Psoas muscle (tissue), 8 donors: ENCODE data around the gene EEPD1. TPM values are rescaled to one million over a fixed set of nuclear protein-coding genes. Genes with fewer than 3 reads are reported as not detected.
A peak's percentile ranks its signal among the peaks of the same experiment; 100 is the strongest.

Experiments
- ATAC-seq, 4 donors: fragments of 200-7000 bp; cut with Tn5 transposase; one replicate each; pipeline ENCODE4 v1.9.1; 2020; ENCODE audit warnings: moderate library complexity in 3 of 4, mild to moderate bottlenecking in 2 of 4
- DNase-seq, 2 donors: peaks; one replicate each; pipeline ENCODE4 v3.0.0-alpha.2; 2020
- H3K27ac ChIP-seq: fragments of 200-600 bp; one replicate; pipeline ENCODE4 v1.8.0; 2022
- H3K27me3 ChIP-seq, 3 donors: fragments of 200-600 bp in 1 of 3; one replicate each; pipeline versions ENCODE4 v1.6.1 to v1.8.0; 2013 to 2022; ENCODE audit warnings: low read length in 2 of 3, mild to moderate bottlenecking in 2 of 3, moderate library complexity in 1 of 3; ENCODE audit not compliant: insufficient read depth in 3 of 3
- H3K36me3 ChIP-seq, 2 donors: fragments of 200-600 bp in 1 of 2; one replicate each; pipeline versions ENCODE4 v1.6.1 to v1.8.0; 2013 to 2022; ENCODE audit warnings: low read depth in 1 of 2, mild to moderate bottlenecking in 1 of 2, moderate library complexity in 1 of 2; ENCODE audit not compliant: insufficient read depth in 1 of 2
- H3K4me1 ChIP-seq: fragments of 200-600 bp; one replicate; pipeline ENCODE4 v1.8.0; 2022
- H3K4me3 ChIP-seq: fragments of 200-600 bp; one replicate; pipeline ENCODE4 v1.8.0; 2022; ENCODE audit warnings: mild to moderate bottlenecking
- H3K9me3 ChIP-seq: fragments of 200-600 bp; one replicate; pipeline ENCODE4 v1.8.0; 2022
- CTCF ChIP-seq: fragments of 200-600 bp; IDR thresholded peaks from one replicate; pipeline ENCODE4 v1.8.0; 2022; ENCODE audit warnings: antibody characterized with exemption
- WGBS, 3 donors: extraction: QIAGEN DNeasy Blood & Tissue Kit; methylation state at CpG; one replicate each; pipeline versions ENCODE4 v1.1.6 to v1.1.7; 2013; 5-methylcytosine and 5-hydroxymethylcytosine counted together
- intact Hi-C, 2 donors: fragments of 100-400 bp; cut with DNase I; formaldehyde crosslinking; loops; one replicate each; pipeline versions ENCODE4 v1.11.0 to v1.14.2; 2022
- polyA plus RNA-seq, 3 donors: library from polyadenylated mRNA; stranded (reverse); fragments of 200-250 nt; gene quantifications; one replicate each; pipeline ENCODE4 v1.2.3, GENCODE V29; 2013
- total RNA-seq, 4 donors: library from RNA; stranded (reverse); fragmentation: NEBNext Ultra II Directional in 2 of 4; extraction: Animal tissue kit (Norgen Biotek cat#: 25700) in 2 of 4; gene quantifications; one replicate each; pipeline versions ENCODE4 v1.2.1 to v1.2.4, GENCODE V29; 2021 to 2023
- donor health status: healthy with polysubstance abuse.
- donor health status: DM: no; HTN: no; CAD: no; lungs with moderate emphysema.
- donor health status: Bipolar disorder and iron deficiency.
- donor health status: healthy.
- donor health status: DM: yes; HTN: yes; CAD: no.
- donor health status: DM: no; HTN: no; CAD: no.
- donor health status: DM: no; HTN: no; CAD: no.
- donor health status: DM: yes; HTN: yes; CAD: no.

The EEPD1 gene
- total and polyA plus RNA-seq, 7 donors: 7.3 to 61.2 (median 45.5) TPM

- WGBS, 3 donors: 56 to 79% (median 70%) methylated on average over 8 of the region's 8 CpGs
- H3K27ac ChIP-seq: peak overlapping the region; percentile 95
- no peaks in the 10 kb centered on the region for H3K9me3 ChIP-seq
- DNase-seq (no peak), ATAC-seq (peak in 1 of 4 donors; percentile 29)
- peaks cover 46% of the 10 kb centered on the region for H3K4me1 ChIP-seq
- H3K4me3 ChIP-seq: peak overlapping the region; percentile 39
- H3K27me3 ChIP-seq: no peaks in the 10 kb centered on the region
- H3K36me3 ChIP-seq: no peaks in the 10 kb centered on the region
- intact Hi-C loops: no loop called here
- no peak for TF ChIP-seq CTCF
Observed at GRCh38 chr7:36132012-36132411, 21.0 kb upstream of the EEPD1 start.

- no peak overlapping the region for H3K27ac ChIP-seq
- no peak for ATAC-seq
- H3K27me3 ChIP-seq: no peaks in the 10 kb centered on the region
- TF ChIP-seq CTCF: no peak
- no peaks in the 10 kb centered on the region for H3K9me3 ChIP-seq
- intact Hi-C loops: no loop called here
- peaks cover 16% of the 10 kb centered on the region for H3K4me1 ChIP-seq
- no peaks in the 10 kb centered on the region for H3K36me3 ChIP-seq
- H3K4me3 ChIP-seq: no peak overlapping the region
- WGBS, 3 donors: 96 to 99% (median 98%) methylated on average over 4 of the region's 4 CpGs
- DNase-seq: no peak
Observed at GRCh38 chr7:36135700-36136099, 17.4 kb upstream of the EEPD1 start.

GRCh38 chr7:36137258-36137657 lies 15.8 kb upstream of the EEPD1 start:
- no peak for ATAC-seq
- Histone ChIP-seq H3K9me3 (no peaks in the 10 kb centered on the region), H3K27me3 (no peaks in the 10 kb centered on the region), H3K36me3 (no peaks in the 10 kb centered on the region), H3K27ac (no peak overlapping the region), H3K4me3 (no peak overlapping the region), H3K4me1 (peaks cover 2% of the 10 kb centered on the region)
- no peak for TF ChIP-seq CTCF
- DNase-seq: no peak
- intact Hi-C loops: no loop called here

DNA sequence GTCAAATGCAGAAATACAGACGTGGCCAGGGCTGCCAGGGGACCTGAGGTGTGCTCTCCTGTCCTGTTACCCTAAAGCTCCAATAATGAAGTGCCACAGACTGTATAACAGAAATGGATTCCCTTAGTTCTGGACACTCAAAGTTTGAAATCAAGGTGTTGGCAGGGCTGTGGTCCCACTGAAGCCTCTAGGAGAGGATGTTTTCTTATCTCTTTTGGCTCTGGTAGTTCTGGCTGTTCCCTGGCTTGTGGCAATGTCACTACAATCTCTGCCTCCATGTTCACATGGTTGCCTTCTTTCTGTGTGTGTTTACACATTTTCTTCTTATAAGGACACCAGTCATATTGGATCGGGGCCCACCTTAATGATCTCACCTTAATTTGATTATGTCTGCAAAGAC lies 15.3 kb upstream of the EEPD1 start:
- no peaks in the 10 kb centered on the region for H3K9me3 ChIP-seq
- no peaks in the 10 kb centered on the region for H3K36me3 ChIP-seq
- H3K4me3 ChIP-seq: no peak overlapping the region
- H3K4me1 ChIP-seq: no peaks in the 10 kb centered on the region
- 47 to 94% (median 86%) methylated on average over 2 of the region's 2 CpGs for WGBS, 3 donors
- H3K27me3 ChIP-seq: no peaks in the 10 kb centered on the region
- TF ChIP-seq CTCF: no peak
- intact Hi-C loops: no loop called here
- no peak for DNase-seq
- no peak overlapping the region for H3K27ac ChIP-seq
- ATAC-seq: no peak

DNA sequence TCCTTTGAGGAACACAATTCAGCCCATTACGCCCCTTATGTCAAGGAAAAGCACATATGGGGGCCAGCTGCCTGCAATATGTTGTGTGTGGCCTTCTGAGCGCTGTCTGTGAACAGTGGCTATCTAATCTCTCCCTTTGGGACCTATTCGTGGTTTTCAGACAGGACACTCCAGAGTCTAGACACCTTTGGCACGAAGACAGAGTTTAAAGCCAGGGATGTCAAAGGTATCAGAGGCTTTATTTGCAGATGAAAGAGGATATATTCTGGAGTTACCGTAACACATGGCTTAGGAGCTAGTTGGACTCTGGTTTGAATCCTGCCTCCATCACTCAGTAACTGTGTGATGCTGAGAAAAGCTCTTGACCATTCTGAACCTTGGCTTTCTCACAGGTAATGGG lies 14.8 kb upstream of the EEPD1 start:
- TF ChIP-seq CTCF: no peak
- no peak overlapping the region for H3K27ac ChIP-seq

More for the DNA sequence above, 14.8 kb upstream of the EEPD1 start:
- no peak for ATAC-seq
- Histone ChIP-seq H3K4me3 (no peak overlapping the region), H3K4me1 (no peaks in the 10 kb centered on the region), H3K9me3 (no peaks in the 10 kb centered on the region), H3K36me3 (no peaks in the 10 kb centered on the region), H3K27me3 (no peaks in the 10 kb centered on the region)
- WGBS, 3 donors: 68 to 75% (median 75%) methylated on average over 5 of the region's 5 CpGs
- intact Hi-C loops: no loop called here
- DNase-seq: no peak
